GM23338 (cell line): ENCODE measurements around the gene IFNLR1.

ENCODE experiments used
- CREB1 ChIP-seq: fragments of 250-450 bp; sonication (Bioruptor Pico); IDR thresholded peaks from 2 replicates; pipeline ENCODE4 v1.5.0; 2020; ENCODE audit warnings: low read depth, mild to moderate bottlenecking, moderate library complexity
- EZH2 ChIP-seq: fragments of 200-600 bp; sonication (generic); IDR thresholded peaks from one replicate; pipeline ENCODE4 v1.8.0; 2017; ENCODE audit warnings: antibody characterized with exemption, mild to moderate bottlenecking, low read depth; ENCODE audit not compliant: unreplicated experiment
- POLR2AphosphoS5 ChIP-seq: IDR thresholded peaks from 2 replicates; pipeline ENCODE4 v1.6.1; 2016; ENCODE audit warnings: antibody characterized with exemption, low read depth
- STAT1 ChIP-seq: IDR thresholded peaks from one replicate; pipeline ENCODE4 v1.6.1; 2016; ENCODE audit warnings: antibody characterized with exemption; ENCODE audit not compliant: unreplicated experiment
- TF ChIP-seq, protein P1 (sequence below), 2 experiments: fragments of 200-600 bp in 1 of 2; sonication (generic) in 1 of 2; conservative IDR thresholded peaks; 2 replicates each; pipeline versions ENCODE4 v1.5.1 to v1.6.1; 2016 to 2017; ENCODE audit warnings: antibody characterized with exemption in 2 of 2, low read depth in 2 of 2, mild to moderate bottlenecking in 2 of 2, moderate library complexity in 1 of 2

DNA sequence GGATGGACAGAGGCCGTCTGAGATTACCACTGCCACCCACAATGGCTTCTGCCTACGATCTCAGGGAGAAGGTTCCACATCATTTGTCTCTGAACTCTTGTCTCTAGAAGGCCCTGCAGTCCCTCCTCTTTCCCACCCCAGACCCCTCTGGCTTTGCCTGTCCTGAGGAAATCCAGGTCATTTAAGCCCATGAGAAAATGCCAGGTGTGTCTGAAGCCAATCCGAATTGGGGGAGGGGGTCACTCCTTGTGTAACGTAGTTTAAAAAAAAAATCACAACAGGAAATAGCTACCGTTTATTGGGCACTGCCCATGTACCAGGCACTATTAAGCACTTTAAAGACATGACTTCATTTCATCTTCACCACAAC lies 67.6 kb downstream of the IFNLR1 start:
- TF ChIP-seq EZH2 (no peak), STAT1 (no peak), POLR2AphosphoS5 (no peak), CREB1 (CRISPR knock-in tag) (no peak)
- TF ChIP-seq, protein P1, sequence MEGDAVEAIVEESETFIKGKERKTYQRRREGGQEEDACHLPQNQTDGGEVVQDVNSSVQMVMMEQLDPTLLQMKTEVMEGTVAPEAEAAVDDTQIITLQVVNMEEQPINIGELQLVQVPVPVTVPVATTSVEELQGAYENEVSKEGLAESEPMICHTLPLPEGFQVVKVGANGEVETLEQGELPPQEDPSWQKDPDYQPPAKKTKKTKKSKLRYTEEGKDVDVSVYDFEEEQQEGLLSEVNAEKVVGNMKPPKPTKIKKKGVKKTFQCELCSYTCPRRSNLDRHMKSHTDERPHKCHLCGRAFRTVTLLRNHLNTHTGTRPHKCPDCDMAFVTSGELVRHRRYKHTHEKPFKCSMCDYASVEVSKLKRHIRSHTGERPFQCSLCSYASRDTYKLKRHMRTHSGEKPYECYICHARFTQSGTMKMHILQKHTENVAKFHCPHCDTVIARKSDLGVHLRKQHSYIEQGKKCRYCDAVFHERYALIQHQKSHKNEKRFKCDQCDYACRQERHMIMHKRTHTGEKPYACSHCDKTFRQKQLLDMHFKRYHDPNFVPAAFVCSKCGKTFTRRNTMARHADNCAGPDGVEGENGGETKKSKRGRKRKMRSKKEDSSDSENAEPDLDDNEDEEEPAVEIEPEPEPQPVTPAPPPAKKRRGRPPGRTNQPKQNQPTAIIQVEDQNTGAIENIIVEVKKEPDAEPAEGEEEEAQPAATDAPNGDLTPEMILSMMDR (conservative IDR thresholded peaks at IDR 0.05; ENCODE audit: low read depth in 2 of 2), result no peak
